ENCODE measurements around the gene GALNT11.
A peak's percentile ranks its signal among the peaks of the same experiment; 100 is the strongest.

GALNT11 gene

GRCh38 chr7:152025077-152025936 is at the start of gene GALNT11:
TSS of gene GALNT11 (plus strand) at chr7:152025674. CDS start at chr7:152094228, 68,554 bp downstream.
- no peaks in the 10 kb centered on the region; the same call in 1 of the 2 replicates for H3K36me3 ChIP-seq (ENCODE audit: control insufficient read depth, insufficient read depth, low read length)
- TF ChIP-seq CTCF (IDR thresholded peaks at IDR 0.05; ENCODE audit: insufficient read depth, low read length, poor library complexity, severe bottlenecking): peak; percentile 33

DNA sequence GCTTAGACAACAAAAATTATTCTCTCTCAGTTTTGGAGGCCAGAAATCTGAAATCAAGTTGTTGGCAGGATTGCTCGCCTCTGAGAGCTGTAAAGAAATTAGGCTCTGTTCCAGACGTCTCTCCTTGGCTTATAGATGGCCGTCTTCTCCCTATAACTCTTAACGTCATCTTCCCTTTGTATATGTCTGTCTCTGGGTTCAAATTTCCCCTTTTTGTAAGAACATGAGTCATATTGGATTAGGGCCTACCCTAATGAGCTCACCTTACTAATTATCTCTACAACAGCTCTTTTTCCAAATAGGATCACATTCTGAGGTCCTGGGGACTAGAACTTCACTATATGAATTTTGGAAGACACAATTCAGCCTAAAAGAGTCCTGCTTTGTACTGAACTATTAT is 46.9 kb upstream of the GALNT11 start:
- H3K36me3 ChIP-seq (ENCODE audit: control insufficient read depth, insufficient read depth, low read length): no peaks in the 10 kb centered on the region
- no peak for DNase-seq (ENCODE audit: extremely low read depth, insufficient read length)
- TF ChIP-seq CTCF (IDR thresholded peaks at IDR 0.05; ENCODE audit: insufficient read depth, low read length, poor library complexity, severe bottlenecking): no peak
- no peak overlapping the region for H3K4me3 ChIP-seq (replicated peaks; ENCODE audit: low read depth, low read length)
- no peaks in the 10 kb centered on the region for H3K27me3 ChIP-seq (replicated peaks; ENCODE audit: control insufficient read depth, insufficient read depth, low read length)

More at GRCh38 chr7:152025077-152025936, at the start of gene GALNT11:
- peak; percentile 88 for DNase-seq (ENCODE audit: extremely low read depth, insufficient read length)
- no peaks in the 10 kb centered on the region for H3K27me3 ChIP-seq (replicated peaks; ENCODE audit: control insufficient read depth, insufficient read depth, low read length)
- peak within 1 kb of the TSS; percentile 75 for H3K4me3 ChIP-seq (replicated peaks; ENCODE audit: low read depth, low read length)

DNA sequence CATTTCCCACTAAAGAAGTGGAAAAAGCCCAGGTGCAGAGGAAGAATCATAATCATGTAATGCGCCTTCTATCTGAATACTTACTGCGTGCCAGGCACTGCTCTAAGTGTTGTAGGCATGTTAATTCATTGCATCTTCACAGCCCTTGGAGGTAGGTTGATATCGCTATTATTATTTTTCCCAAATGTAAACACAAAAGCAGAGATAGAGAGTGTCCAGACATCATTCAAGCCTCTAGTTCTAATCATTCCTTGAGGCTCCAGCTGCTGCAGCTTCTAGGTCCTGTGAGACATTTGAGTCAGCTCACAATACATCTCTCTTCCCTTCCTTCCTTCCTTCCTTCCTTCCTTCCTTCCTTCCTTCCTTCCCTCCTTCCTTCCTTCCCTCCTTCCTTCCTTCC is 44.3 kb upstream of the GALNT11 start:
- DNase-seq (ENCODE audit: extremely low read depth, insufficient read length): no peak
- Histone ChIP-seq H3K36me3 (ENCODE audit: control insufficient read depth, insufficient read depth, low read length) (no peaks in the 10 kb centered on the region), H3K4me3 (replicated peaks; ENCODE audit: low read depth, low read length) (no peak overlapping the region), H3K27me3 (replicated peaks; ENCODE audit: control insufficient read depth, insufficient read depth, low read length) (no peaks in the 10 kb centered on the region)
- no peak for TF ChIP-seq CTCF (IDR thresholded peaks at IDR 0.05; ENCODE audit: insufficient read depth, low read length, poor library complexity, severe bottlenecking)

GRCh38 chr7:151982806-151983205 is 42.7 kb upstream of the GALNT11 start:
- DNase-seq (ENCODE audit: extremely low read depth, insufficient read length): no peak
- no peak overlapping the region for H3K4me3 ChIP-seq (replicated peaks; ENCODE audit: low read depth, low read length)
- no peaks in the 10 kb centered on the region for H3K27me3 ChIP-seq (replicated peaks; ENCODE audit: control insufficient read depth, insufficient read depth, low read length)
- TF ChIP-seq CTCF (IDR thresholded peaks at IDR 0.05; ENCODE audit: insufficient read depth, low read length, poor library complexity, severe bottlenecking): no peak
- H3K36me3 ChIP-seq (ENCODE audit: control insufficient read depth, insufficient read depth, low read length): no peaks in the 10 kb centered on the region

DNA sequence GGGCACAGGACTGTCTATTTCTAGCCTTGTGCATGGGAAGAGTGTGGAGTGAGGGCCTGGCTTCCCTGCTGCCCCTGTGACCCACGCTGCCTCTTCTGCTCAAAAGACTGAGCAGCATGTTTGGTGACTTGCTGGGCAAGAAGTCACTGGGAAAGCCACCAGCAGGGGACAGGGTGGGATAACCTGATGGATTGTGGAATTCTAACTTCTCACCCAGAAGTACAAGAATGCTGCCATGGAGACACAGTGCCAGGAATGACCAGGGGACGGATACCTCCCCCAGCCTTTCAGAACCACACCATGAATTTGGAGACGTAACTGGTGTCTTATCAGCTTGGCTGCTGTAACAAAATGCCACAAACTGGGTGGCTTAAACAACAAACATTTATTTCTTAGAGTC is 40.9 kb upstream of the GALNT11 start:
- no peaks in the 10 kb centered on the region for H3K36me3 ChIP-seq (ENCODE audit: control insufficient read depth, insufficient read depth, low read length)
- no peak for TF ChIP-seq CTCF (IDR thresholded peaks at IDR 0.05; ENCODE audit: insufficient read depth, low read length, poor library complexity, severe bottlenecking)
- DNase-seq (ENCODE audit: extremely low read depth, insufficient read length): no peak
- no peak overlapping the region for H3K4me3 ChIP-seq (replicated peaks; ENCODE audit: low read depth, low read length)
- no peaks in the 10 kb centered on the region for H3K27me3 ChIP-seq (replicated peaks; ENCODE audit: control insufficient read depth, insufficient read depth, low read length)

Data from GM06990 (cell line).